T-helper 1 cell treated with Interleukin-12 subunit alpha and Interleukin-12 subunit beta and Interleukin-4 antibody, amounts not matched to agents 30 ng/mL and 1 ng/mL, for 36 hours (primary cell): ENCODE measurements around the gene DLG2. TPM values are rescaled to one million over a fixed set of nuclear protein-coding genes. Genes with fewer than 3 reads are reported as not detected.

Experiments used
- intact Hi-C: fragments of 100-400 bp; cut with micrococcal nuclease; formaldehyde crosslinking; loops from one replicate; pipeline ENCODE4 v1.15.1; 2024
- total RNA-seq: library from RNA; stranded (reverse); gene quantifications from 2 replicates; pipeline ENCODE4 v1.2.3, GENCODE V29; 2022

Gene DLG2
- total RNA-seq, 1 donor from 2014 or later, result 0.88 TPM

DNA sequence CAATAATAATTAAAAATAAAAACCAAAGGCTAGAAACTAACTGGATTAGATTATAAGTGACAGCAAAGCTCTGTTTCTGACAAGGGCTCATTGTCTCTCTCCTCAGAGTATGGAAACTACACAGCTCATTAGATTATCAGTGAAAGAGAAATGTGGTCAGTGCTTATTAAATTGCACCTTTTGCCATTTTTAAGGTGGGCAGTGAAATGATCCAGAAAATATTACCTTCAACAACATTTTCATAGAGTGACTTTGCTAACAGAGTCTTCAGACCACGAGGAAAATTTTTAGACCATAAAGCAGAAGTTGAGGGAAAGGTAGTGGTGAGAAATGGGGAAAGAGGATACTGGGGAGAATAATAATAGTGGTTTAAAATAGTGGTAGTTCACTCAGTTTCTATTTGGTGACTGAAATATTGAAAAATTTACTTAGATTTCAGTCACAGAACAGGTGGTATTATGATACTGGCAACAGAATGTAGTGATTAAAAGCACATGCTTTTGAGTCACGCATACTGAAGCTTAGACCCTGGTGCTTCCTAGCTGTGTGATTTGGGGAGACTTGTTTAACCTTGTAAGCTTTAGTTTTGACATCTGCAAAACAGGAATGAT, 1657.0 kb downstream of the DLG2 start:
- intact Hi-C loops, result no loop called here

- intact Hi-C loops, result no loop called here
Observed at GRCh38 chr11:83957038-83957900, 1669.9 kb downstream of the DLG2 start.

- intact Hi-C loops, result no loop called here
Observed at GRCh38 chr11:83956119-83956697, 1670.9 kb downstream of the DLG2 start.

DNA sequence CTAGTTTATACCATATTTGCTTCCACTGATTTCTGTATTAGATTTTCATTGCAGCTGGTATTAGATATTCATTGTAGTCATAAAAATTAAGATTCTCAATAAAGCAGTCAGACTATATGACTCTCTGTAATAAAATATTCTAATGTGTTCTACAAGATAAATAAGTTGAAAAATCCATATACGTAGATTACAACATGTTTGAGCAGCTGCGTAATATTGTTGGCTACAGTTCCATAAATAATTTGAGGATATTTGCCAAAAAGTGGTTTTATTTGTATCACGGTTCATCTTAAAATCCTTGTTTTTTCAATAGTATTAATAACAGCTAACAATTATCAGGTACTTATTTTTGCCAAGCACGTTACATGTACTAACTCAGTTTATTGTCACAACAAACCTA, 1672.4 kb downstream of the DLG2 start:
- intact Hi-C loops, result no loop called here

DNA sequence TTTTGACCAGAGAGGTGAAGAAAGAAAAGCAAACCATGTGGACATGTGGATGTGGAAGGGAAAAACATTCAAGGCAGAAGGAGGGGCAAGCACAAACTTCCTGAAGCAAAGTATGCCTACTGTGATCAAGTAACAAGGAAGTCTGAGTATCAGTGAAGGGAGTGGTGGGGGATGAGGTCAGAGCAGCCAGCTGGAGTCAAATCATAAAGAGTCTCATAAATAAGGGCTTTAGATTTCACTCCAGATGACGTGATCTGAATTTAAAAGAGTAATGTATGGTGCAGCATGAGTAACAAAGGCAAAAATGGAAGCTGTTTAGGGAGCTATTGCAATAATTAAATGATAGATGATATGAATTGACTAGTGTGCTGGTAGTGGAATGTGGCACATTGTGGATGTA, 1675.6 kb downstream of the DLG2 start:
- intact Hi-C loops, result no loop called here

- intact Hi-C loops, result no loop called here
Observed at GRCh38 chr11:83948200-83948599, 1678.9 kb downstream of the DLG2 start.

DNA sequence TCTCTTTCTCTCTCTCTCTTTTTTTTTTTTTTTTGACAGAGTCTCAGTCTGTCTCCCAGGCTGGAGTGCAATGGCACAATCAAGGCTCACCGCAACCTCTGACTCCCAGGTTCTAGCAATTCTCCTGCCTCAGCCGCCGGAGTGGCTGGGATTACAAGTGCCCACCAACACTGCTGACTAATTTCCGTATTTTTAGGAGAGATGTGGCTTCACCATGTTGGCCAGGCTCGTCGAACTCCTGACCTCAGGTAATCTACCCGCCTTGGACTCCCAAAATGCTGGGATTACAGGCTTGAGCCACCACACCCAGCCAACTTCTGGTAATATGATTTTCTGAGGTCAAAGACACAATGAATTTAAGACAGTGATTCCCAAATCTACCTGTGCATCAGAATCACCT, 1681.2 kb downstream of the DLG2 start:
- intact Hi-C loops, result no loop called here

DNA sequence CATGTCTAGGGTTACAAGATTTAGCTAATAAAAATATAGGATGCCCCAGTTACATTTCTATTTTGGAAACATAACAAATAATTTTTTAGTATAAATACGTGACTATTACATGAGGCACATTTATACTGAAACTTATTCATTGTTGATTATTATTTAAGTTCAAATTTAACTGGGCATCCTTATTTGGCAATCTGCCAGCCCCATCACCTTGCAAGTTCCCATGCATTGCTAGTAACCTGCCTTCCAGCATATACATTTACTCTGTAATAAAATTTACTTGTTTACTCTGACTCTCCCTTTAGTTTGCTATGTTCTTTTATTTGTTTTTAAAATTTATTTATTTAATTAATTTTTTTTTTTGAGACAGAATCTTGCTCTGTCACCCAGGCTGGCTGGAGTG, 1686.1 kb downstream of the DLG2 start:
- intact Hi-C loops, result no loop called here

DNA sequence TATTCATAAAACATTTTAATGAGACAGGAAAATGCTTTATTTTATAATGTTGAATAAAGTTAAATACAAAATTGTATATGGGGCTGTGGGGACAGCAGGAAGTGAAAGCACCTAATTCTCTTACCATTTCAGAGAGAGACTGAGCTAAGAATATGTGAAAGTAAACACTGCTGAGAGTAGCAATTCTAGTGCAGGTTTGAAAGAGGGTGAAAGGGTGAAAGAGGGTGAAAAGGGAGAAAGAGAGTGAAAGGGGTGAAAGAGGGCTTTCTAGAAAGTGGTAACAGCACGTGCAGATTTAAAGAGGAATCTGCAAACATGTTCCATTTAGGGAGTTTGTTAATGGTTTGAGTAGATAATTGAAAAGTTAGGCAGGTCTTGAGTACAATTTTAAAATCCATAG, 1689.0 kb downstream of the DLG2 start:
- intact Hi-C loops, result no loop called here

DNA sequence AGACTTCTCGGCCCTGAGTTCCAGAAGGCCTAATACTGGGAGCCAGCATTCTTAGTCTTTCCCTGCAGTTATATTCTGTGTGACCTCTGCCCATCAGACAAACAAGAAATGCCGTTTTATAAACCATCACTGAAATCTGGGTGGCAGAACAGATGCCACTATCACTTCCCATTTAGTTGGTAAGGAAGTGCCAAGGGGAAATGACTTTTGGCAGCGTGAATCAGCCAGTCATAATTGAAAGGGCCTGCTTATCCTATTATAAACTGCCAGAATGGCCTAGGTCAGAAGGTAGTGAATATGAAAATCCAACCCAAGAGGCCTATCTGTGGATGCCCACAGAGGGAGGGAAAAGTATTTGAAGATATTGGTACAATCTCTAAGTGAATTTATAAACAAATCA, 1694.1 kb downstream of the DLG2 start:
- intact Hi-C loops, result no loop called here

DNA sequence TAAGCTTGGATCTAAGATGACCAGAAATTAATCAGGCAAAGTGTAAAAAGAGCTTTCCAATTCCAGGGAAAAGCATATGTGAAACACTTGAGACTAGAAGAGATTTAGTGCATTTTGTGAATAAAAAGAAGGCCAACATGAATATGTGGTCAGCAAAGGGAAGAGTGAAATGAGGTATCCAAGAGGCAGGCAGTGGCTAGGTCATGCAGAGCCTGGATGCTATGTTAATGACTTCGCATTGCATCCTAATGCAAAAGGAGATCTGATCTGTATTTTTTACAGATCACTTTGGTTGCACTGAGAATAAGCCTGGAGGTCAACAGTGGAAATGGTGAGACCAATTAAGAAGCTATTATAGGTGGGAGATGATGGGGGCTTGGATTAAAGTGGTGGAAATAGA, 1699.7 kb downstream of the DLG2 start:
- intact Hi-C loops, result no loop called here

DNA sequence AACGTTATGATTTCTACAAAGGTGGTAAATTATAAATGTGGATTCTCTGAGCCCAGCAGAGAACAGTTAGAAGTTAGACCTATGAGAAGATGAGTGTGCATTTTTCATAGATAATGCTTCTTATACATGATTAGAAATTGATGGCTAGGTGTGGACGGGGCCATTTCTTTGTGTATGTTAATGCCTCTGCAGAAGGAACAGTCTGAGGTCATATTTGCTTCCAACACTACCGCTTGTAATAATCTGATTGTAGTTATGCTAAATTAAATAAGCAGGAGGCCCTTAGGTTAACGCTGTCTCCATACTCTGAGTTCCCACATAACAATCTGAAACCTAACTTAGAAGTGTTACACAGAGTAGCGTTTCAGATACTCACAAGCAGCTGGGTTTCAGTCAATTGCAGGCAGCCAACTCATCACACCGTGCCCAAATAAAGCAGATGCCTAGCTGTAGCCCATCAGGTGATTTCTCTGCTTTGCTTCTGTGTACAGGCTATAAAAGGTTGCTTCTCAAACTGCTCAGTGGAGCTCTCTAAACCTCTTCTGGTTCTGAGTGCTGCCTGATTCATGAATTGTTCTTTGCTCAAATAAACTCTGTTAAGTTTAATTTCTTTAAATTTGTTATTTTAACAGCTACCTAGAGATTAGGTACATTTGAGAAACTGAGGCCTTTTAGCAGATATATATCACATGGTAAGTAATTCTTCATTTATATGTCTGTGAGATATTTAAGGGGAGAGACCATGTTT, 1702.2 kb downstream of the DLG2 start:
- intact Hi-C loops, result no loop called here

GRCh38 chr11:83923961-83924360, 1703.2 kb downstream of the DLG2 start:
- intact Hi-C loops, result no loop called here

DNA sequence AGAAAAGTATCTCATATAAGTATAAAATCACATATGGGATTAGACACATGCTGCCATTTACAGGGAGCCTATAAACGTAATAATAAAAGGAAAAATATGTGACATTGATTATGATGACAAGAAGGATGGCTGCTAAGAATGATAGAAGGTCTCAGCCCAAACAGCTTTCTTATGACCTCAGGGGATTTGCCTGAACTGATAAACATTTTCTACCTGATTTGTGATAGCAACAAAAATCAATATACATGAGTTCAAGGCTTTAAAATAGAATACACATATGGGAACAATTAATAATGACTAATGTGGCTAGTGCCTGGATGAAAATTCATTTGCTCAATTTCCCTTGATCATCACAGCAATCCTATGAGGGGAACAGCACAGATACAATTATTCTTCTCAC, 1704.2 kb downstream of the DLG2 start:
- intact Hi-C loops, result no loop called here

GRCh38 chr11:83922318-83922717, 1704.8 kb downstream of the DLG2 start:
- intact Hi-C loops, result no loop called here

DNA sequence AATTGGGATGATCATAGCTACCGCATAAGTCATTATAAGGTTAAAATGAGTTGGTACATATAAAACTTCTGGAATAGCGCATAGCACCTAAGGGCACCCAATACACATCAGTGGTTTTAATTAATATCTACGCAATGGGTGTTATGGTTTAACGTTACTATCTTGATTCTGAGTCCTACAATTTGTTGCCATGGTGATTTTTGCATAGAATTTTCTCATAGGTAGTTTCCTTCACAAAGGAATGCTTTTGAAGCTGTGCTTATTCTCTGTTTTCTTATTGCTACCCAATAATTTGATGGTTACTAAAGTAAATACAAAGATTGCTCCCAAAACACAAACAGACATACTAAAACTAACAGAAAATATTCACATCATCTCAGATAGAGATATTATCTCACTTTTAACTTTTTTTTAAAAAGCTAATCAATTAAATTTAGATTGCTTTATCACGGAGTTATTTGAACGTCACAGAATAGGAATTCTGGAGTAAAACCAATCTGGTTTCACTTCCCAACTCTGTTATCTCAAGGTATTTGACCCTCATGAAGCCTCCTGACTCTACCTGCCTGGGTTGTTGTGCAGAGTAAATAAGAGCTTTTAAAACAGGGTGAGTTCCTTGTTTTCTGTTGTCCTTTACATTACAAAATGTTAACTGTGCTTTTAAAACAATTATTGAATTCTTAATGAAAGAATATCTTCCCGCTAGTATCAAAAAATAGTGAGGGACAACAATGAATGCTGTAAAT, 1705.5 kb downstream of the DLG2 start:
- intact Hi-C loops, result no loop called here

- intact Hi-C loops, result no loop called here
Observed at GRCh38 chr11:83918476-83918875, 1708.7 kb downstream of the DLG2 start.

- intact Hi-C loops, result no loop called here
Observed at GRCh38 chr11:83914995-83915394, 1712.1 kb downstream of the DLG2 start.

GRCh38 chr11:83909579-83910534, 1717.3 kb downstream of the DLG2 start:
- intact Hi-C loops, result no loop called here

DNA sequence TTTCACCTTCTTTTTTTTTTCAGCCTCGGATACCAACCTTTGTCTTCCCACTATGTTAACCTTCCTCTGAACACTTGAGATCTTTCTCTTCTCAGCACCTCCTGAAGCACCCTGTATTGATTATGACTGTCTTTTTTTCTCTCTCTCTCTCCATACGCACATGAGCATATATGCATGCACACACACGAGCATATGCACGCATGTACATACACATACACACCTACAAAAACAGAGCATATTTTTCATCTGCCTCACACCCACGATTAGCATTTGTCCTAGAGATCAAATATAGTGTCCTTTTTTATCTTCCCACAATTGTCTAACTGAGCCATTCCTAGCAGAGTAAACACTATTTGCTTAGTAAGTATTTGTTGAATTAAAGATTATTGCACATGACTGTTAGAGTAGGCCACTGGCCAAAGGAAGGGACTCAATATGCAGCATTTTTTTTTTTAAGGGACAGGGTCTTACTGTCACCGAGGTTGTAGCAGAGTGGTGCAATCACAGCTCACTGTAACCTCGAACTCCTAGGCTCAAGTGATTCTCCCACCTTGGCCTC, 1718.8 kb downstream of the DLG2 start:
- intact Hi-C loops, result no loop called here
